HCT116 (cell line): ENCODE results near the gene CNTNAP5. TPM values are rescaled to one million over a fixed set of nuclear protein-coding genes. Genes with fewer than 3 reads are reported as not detected.

ENCODE experiments used
- ATAC-seq: fragments of 200-7000 bp; cut with Tn5 transposase; 2 replicates; pipeline ENCODE4 v1.9.1; 2020; ENCODE audit warnings: mild to moderate bottlenecking, moderate library complexity
- BruUV-seq: library from RNA; stranded (reverse); fragments of 400-500 nt; replicated peaks from 2 replicates; lab custom pipeline; 2021; lab: Mats Ljungman, UMichigan
- CTCF ChIA-PET: fragments of 300-600 bp; sonication (Branson Sonifier 250); formaldehyde crosslinking; loops from one replicate; lab custom pipeline; 2021; ENCODE audit warnings: antibody characterized with exemption; lab: Charles Lee
- POLR2A ChIA-PET: fragments of 300-600, 350-600 bp; sonication (Branson Sonifier 250); formaldehyde crosslinking; loops from one replicate; lab custom pipeline; 2021; ENCODE audit warnings: antibody characterized with exemption; lab: Charles Lee
- RAD21 ChIA-PET, 2 experiments: fragments of 300-600 bp; sonication (Branson Sonifier 250); formaldehyde crosslinking; loops; one replicate each; lab custom pipeline; 2023; ENCODE audit warnings: low total read pairs in 2 of 2; ENCODE audit not compliant: uncharacterized antibody in 2 of 2, unreplicated experiment in 2 of 2, low non-redundant PET in 1 of 2; lab: Charles Lee
- DNase-seq: peaks from one replicate; pipeline ENCODE4 v3.0.0-alpha.2; 2010; ENCODE audit warnings: low read depth, low spot score
- H2AFZ ChIP-seq: fragments of 200-600 bp; shearing (Covaris generic), sonication (generic); 2 replicates; pipeline ENCODE4 v1.6.1; 2017; ENCODE audit warnings: low read depth, mixed run types, mixed read lengths, antibody characterized with exemption, low read length; ENCODE audit not compliant: poor library complexity, severe bottlenecking
- H3K27ac ChIP-seq: 2 replicates; pipeline ENCODE4 v1.5.1; 2012; ENCODE audit warnings: low read depth, low read length
- H3K27me3 ChIP-seq: fragments of 200-600 bp; sonication (generic); 2 replicates; pipeline ENCODE4 v1.6.1; 2016; ENCODE audit warnings: mixed run types, low read length, mixed read lengths; ENCODE audit not compliant: insufficient read depth
- H3K36me3 ChIP-seq, 2 experiments: fragments of 200-500 bp in 1 of 2; fragments of 200-600 bp in 1 of 2; sonication (Bioruptor generic) in 1 of 2; sonication (generic) in 1 of 2; 2 replicates each; pipeline versions ENCODE4 v1.5.1 to v1.6.1; 2014 to 2016; ENCODE audit warnings: low read length in 2 of 2, inconsistent platforms in 1 of 2, mixed read lengths in 1 of 2, mixed run types in 1 of 2; ENCODE audit not compliant: insufficient read depth in 2 of 2, control insufficient read depth in 1 of 2
- H3K4me1 ChIP-seq, 2 experiments: fragments of 200-600 bp in 1 of 2; sonication (generic) in 1 of 2; 2 replicates each; pipeline versions ENCODE4 v1.5.1 to v1.6.1; 2012 to 2017; ENCODE audit warnings: low read length in 2 of 2, inconsistent platforms in 1 of 2, mild to moderate bottlenecking in 1 of 2, mixed read lengths in 1 of 2, mixed run types in 1 of 2, moderate library complexity in 1 of 2; ENCODE audit not compliant: insufficient read depth in 2 of 2, control insufficient read depth in 1 of 2
- H3K4me2 ChIP-seq: fragments of 200-600 bp; sonication (generic); 2 replicates; pipeline ENCODE4 v1.6.1; 2017; ENCODE audit warnings: mixed run types, low read length, mixed read lengths
- H3K4me3 ChIP-seq, 2 experiments: fragments of 200-600 bp in 1 of 2; sonication (generic) in 1 of 2; replicated peaks in 1 of 2; 2 replicates each; pipeline ENCODE4 v1.5.1; 2011 to 2016; ENCODE audit warnings: low read length in 2 of 2, control low read depth in 1 of 2, low read depth in 1 of 2, mild to moderate bottlenecking in 1 of 2, mixed read lengths in 1 of 2, mixed run types in 1 of 2
- H3K79me2 ChIP-seq: fragments of 200-600 bp; sonication (generic); 2 replicates; pipeline ENCODE4 v1.6.1; 2017; ENCODE audit warnings: mild to moderate bottlenecking, mixed run types, low read length, moderate library complexity, mixed read lengths; ENCODE audit not compliant: insufficient read depth
- H3K9ac ChIP-seq: fragments of 200-600 bp; sonication (generic); 2 replicates; pipeline ENCODE4 v1.6.1; 2016; ENCODE audit warnings: low read length, mixed read lengths
- H3K9me2 ChIP-seq: fragments of 200-600 bp; sonication (generic), shearing (Covaris generic); 2 replicates; pipeline ENCODE4 v1.6.1; 2017; ENCODE audit warnings: mixed run types, mild to moderate bottlenecking, moderate library complexity; ENCODE audit not compliant: insufficient read depth
- H3K9me3 ChIP-seq, 2 experiments: fragments of 200-500 bp in 1 of 2; fragments of 200-600 bp in 1 of 2; sonication (Bioruptor generic) in 1 of 2; sonication (generic) in 1 of 2; 2 replicates each; pipeline ENCODE4 v1.6.1; 2014 to 2017; ENCODE audit warnings: low read length in 2 of 2, mixed read lengths in 2 of 2, inconsistent platforms in 1 of 2, low read depth in 1 of 2, mild to moderate bottlenecking in 1 of 2, mixed run types in 1 of 2, moderate library complexity in 1 of 2; ENCODE audit not compliant: control insufficient read depth in 1 of 2, insufficient read depth in 1 of 2
- H4K20me1 ChIP-seq: fragments of 200-600 bp; sonication (generic), shearing (Covaris generic); 2 replicates; pipeline ENCODE4 v1.6.1; 2017; ENCODE audit warnings: mixed run types, mild to moderate bottlenecking, moderate library complexity; ENCODE audit not compliant: insufficient read depth
- CBX3 ChIP-seq: IDR thresholded peaks from 2 replicates; pipeline ENCODE4 v1.6.1; 2012; ENCODE audit warnings: low read depth
- CEBPB ChIP-seq: IDR thresholded peaks from 2 replicates; pipeline ENCODE4 v1.6.1; 2012; ENCODE audit warnings: low read depth
- FOSL1 ChIP-seq: IDR thresholded peaks from 2 replicates; pipeline ENCODE4 v1.6.1; 2012; ENCODE audit warnings: low read depth
- MAX ChIP-seq: IDR thresholded peaks from 2 replicates; pipeline ENCODE4 v1.6.1; 2012
- SIN3A ChIP-seq: IDR thresholded peaks from 2 replicates; pipeline ENCODE4 v1.6.1; 2012; ENCODE audit warnings: low read depth
- SP1 ChIP-seq: IDR thresholded peaks from 2 replicates; pipeline ENCODE4 v1.6.1; 2012; ENCODE audit warnings: low read depth
- SRF ChIP-seq: IDR thresholded peaks from 2 replicates; pipeline ENCODE4 v1.6.1; 2012; ENCODE audit warnings: low read depth
- ZNF274 ChIP-seq: fragments of 200-500 bp; sonication (Bioruptor generic); IDR thresholded peaks from 2 replicates; pipeline ENCODE4 v1.6.1; 2014; ENCODE audit warnings: mild to moderate bottlenecking, low read depth, low read length, inconsistent platforms
- intact Hi-C: fragments of 100-400 bp; cut with micrococcal nuclease; formaldehyde crosslinking; loops from 2 replicates; pipeline ENCODE4 v1.10.0; 2022
- total RNA-seq: library from RNA; stranded (reverse); gene quantifications from one replicate; pipeline ENCODE4 v1.2.1, GENCODE V29; 2021; ENCODE audit not compliant: unreplicated experiment

The CNTNAP5 gene
- total RNA-seq, 1 experiment from 2014 or later, result not detected

- H3K4me3 ChIP-seq, result no peak overlapping the region
- H3K4me2 ChIP-seq, result no peak overlapping the region
- no peaks in the 10 kb centered on the region for H3K79me2 ChIP-seq
- H2AFZ ChIP-seq, result no peak overlapping the region
- ATAC-seq, result no peak
- H3K4me1 ChIP-seq, result no peaks in the 10 kb centered on the region
- H3K27ac ChIP-seq, result no peak overlapping the region
- H3K36me3 ChIP-seq, result no peaks in the 10 kb centered on the region
- no peaks in the 10 kb centered on the region for H3K9me2 ChIP-seq
- RAD21 ChIA-PET, result no interaction called here
- no peaks in the 10 kb centered on the region for H4K20me1 ChIP-seq
- BruUV-seq, result no TSS peak
- H3K9ac ChIP-seq, result no peak overlapping the region
- H3K27me3 ChIP-seq, result no peaks in the 10 kb centered on the region
- CTCF ChIA-PET, result no interaction called here
- POLR2A ChIA-PET, result no interaction called here
- intact Hi-C loops, result no loop called here
- no peak for DNase-seq
- TF ChIP-seq SRF, result no peak
- TF ChIP-seq CEBPB, result no peak
- no peak for TF ChIP-seq SP1
- TF ChIP-seq CBX3, result no peak
- TF ChIP-seq MAX, result no peak
- no peak for TF ChIP-seq FOSL1
- H3K9me3 ChIP-seq, result peaks cover 12 to 17% of the 10 kb centered on the region in 2 experiments; a peak in 2 of 4 replicates
These were observed 242.7 kb downstream of the CNTNAP5 start for GRCh38 chr2:124267794-124268193.

DNA sequence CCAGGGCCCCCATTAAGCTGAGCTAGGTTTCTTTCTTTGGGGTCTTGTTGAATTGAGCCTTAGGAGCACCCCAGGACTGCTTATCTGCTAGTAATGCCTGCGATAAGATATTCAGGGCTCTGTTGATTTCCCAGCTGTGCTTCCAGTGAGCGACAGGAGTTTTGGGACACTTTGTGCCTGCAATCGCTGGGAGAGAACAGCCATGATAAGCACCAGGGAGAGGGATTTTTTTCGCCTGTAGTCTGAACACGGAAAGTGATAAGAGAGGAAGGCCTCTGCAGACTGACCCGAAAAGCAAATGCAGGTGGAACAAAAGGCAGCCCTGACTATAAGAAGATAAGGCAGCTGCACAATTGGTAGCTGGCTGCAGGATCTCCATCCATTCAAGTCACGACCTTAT is 244.3 kb downstream of the CNTNAP5 start:
- Histone ChIP-seq H2AFZ (no peak overlapping the region), H3K9me2 (no peaks in the 10 kb centered on the region), H3K4me1 (no peaks in the 10 kb centered on the region), H3K4me2 (no peak overlapping the region), H3K9me3 (peaks cover 12 to 20% of the 10 kb centered on the region in 2 experiments; a peak in 2 of 4 replicates), H3K36me3 (no peaks in the 10 kb centered on the region), H3K9ac (no peak overlapping the region), H3K79me2 (no peaks in the 10 kb centered on the region), H3K27ac (no peak overlapping the region), H3K27me3 (no peaks in the 10 kb centered on the region), H3K4me3 (no peak overlapping the region), H4K20me1 (no peaks in the 10 kb centered on the region)
- ATAC-seq, result no peak
- TF ChIP-seq CEBPB, result no peak
- no peak for TF ChIP-seq SP1
- no peak for TF ChIP-seq ZNF274
- TF ChIP-seq SIN3A, result no peak
- intact Hi-C loops, result no loop called here
- ChIA-PET POLR2A (no interaction called here), CTCF (no interaction called here), RAD21 (no interaction called here)
- DNase-seq, result no peak
- BruUV-seq, result no TSS peak
